ENCODE results near the gene POLR1E.

POLR1E gene, protein sequence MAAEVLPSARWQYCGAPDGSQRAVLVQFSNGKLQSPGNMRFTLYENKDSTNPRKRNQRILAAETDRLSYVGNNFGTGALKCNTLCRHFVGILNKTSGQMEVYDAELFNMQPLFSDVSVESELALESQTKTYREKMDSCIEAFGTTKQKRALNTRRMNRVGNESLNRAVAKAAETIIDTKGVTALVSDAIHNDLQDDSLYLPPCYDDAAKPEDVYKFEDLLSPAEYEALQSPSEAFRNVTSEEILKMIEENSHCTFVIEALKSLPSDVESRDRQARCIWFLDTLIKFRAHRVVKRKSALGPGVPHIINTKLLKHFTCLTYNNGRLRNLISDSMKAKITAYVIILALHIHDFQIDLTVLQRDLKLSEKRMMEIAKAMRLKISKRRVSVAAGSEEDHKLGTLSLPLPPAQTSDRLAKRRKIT

DNA sequence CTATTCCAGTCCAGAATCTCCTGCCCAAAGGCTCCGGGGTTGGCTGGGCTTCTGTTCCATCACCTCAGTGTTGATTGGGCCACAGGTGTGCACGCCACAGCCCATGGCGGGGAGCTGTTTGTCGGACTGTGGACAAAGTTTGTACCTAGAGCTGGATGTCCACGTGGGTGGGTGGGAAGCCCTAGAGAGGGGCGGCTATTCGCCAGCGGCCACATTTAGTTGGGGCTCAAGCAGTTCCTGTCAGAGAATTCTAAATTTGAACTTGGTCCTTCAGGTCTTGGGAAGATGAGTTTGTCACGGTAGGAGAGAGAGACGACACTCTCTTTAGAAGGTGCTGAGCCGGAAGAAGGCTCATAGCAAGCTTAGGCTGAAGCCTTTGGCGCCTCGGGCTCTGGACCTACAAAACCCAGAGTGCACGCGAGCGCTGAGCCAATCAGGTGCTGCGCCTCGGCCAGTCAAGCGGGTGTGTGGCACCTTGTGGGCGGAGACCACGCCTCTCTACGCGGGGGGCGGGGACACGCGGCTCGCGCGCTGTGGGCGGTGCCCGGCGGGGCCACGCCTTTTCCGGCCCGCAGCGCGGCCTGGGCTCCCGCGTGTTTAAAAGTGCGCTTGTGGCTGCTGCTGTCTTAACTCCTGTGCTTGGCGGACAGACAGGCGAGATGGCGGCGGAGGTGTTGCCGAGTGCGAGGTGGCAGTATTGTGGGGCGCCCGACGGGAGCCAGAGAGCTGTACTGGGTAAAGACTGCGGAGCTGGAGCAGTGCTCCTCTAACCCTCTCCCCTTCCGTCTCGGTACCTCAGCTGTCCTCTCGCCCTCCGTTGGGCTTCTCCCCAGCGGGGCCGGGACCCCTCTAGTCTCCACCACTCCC, at the start of gene POLR1E:
Gene POLR1E (plus strand): TSS at position 560 of the 867 bp plus-strand sequence. CDS start 100 bp downstream, at position 660.
- DNase-seq (ENCODE audit: low spot score) = peak; percentile 97

DNA sequence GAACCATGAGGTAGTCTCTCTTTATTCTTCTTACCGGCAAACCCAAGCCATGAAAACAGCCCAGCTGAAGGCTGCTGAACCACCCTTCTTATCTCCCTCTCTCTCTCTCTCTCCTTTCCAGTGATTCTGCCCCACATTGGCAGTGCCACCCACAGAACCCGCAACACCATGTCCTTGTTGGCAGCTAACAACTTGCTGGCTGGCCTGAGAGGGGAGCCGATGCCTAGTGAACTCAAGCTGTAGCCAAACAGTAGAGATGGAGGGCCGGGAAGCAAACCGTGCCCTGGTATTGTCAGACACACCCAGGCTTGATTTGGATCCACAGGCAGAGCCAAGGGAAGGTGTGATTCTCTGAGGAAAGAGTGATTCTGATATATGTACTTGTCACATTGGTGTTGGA, 49.2 kb upstream of the POLR1E start:
- DNase-seq (ENCODE audit: low spot score) = no peak

DNA sequence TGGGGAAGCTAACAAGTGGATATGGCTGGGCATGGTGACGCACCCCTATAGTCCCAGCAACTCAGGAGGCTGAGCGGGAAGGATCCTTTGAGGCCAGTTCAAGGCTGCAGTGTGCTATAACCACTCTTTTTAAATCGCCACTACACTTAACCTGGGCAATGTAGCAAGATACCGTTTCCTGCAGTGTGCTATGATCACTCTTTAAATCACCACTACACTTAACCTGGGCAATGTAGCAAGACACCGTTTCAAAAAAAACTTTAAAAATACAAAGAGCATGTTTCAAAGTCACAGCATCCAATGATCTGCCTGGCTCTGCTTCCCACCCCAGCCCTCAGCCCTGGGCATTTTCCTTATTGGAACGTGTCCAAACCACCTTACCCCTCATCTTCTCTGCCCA, 48.7 kb upstream of the POLR1E start:
- DNase-seq (ENCODE audit: low spot score) = no peak

DNA sequence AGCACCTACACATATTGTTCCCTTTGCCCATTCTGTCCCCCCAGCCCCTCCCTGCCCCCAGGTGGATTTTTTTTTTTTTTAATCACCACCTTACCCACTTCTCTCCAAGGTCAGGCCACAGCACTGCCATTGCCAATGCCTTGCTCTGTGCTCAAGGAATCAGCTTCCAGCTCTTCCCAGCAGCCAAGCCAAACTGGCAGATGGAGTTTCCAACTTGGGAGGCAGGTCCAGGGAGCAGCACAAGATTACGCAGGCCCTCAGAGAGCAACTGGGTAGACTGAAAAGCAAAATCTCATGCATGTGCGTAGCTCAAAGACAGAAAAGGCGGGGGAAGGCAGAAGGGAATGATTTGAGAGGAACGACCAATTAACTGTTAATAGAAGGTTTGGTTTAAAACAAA, 48.1 kb upstream of the POLR1E start:
- DNase-seq (ENCODE audit: low spot score) = no peak

DNA sequence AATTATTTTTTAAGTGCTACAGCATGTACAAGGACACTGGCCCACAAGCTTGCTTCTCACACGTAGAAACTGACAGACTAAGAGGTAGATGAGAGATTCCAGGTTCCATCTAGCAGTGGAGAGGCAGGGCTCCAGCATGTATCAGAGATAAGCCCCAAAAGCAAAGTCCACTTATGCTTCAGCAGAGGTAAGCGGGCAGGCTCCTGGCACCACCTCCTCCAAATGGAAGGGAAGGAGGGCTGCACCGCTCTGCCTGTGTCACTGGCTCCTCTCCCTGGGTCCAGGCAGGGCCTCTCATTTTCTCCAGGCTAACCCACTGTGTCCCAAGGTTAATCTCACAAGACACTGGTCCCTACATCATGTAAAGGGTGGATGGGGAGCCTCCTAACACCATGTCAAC, 47.4 kb upstream of the POLR1E start:
- DNase-seq (ENCODE audit: low spot score) = no peak

DNA sequence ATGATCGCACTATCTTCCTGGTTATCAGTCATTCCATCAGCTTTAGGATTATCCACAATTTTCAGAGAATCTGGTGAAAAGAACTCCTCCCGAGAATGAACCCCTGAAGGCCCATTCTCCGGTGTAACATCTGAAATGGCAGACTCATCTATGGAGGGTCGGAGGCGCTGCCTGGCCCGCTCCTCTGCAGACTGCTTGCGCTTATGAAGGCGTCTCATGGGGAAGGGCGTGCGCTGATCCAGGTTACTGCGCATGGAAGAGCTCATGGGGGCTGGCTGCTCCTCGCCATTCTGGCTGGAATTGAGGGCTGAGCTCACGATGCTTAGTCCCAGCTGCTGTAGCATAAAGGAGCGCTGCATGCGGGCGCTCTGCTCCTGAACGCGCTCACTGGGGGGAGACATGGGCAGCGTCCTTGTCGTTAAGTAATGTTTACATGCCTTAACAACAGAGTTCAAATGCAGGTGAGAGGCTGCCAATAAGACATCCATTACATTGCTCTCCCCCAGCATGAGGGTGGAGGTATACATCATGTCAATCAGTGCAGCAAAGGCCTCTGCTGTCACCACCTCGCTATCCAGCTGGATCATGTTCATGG, 43.9 kb upstream of the POLR1E start:
- DNase-seq (ENCODE audit: low spot score) = no peak

DNA sequence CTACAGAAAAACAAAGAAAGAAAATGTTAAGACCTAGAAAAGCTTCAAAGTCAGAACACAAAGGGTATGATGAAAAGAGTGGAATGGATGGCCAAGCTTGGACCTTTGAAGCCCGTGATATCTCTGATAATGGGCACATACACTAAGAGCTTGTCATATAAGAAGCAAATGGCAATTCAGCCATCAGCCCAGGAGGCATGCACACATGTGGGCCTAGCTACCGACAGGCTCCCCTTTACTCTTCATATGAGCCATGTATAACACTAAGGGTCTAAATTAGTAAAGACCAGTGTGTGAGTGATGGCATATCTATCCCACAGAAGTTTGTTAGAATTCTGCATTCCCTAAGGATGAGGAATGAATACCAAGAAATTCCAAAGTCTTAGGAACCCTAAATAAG, 43.2 kb upstream of the POLR1E start:
- DNase-seq (ENCODE audit: low spot score) = no peak

DNA sequence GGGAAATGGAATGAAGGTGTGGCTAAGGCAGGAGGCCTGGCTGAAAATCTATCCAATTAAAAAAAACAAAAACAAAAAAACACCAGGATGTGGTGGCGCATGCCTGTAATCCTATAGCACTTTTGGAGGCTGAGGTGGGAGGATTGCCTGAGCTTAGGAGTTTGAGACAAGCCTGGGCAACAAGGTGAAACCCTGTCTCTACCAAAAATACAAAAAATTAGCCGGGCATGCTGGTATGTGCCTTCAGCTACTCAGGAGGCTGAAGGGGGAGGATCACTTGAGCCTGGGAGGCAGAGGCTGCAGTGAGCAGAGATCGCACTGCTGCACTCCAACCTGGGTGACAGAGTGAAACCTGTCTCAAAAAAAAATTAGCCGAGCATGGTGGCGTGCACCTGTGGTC, 42.2 kb upstream of the POLR1E start:
- no peak for DNase-seq (ENCODE audit: low spot score)

DNA sequence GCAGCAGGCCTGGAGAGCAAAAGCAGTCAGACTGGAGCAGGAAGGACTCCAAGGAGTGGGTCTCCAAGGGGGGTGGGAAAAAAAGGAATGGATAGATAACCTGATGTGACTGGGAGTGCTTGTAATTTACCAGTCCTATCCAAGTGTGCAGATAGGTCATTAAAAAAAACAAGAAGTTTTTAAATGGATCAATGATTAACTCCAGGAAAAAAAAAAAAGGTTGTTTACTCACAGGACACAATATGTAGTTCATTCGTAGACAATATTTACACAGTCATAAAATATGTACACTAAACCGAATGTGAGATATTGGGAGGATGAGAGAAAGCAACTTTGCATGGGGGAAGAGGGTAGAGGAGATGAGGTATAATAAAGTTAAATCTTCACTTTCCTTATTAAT, 40.9 kb upstream of the POLR1E start:
- DNase-seq (ENCODE audit: low spot score) = no peak

DNA sequence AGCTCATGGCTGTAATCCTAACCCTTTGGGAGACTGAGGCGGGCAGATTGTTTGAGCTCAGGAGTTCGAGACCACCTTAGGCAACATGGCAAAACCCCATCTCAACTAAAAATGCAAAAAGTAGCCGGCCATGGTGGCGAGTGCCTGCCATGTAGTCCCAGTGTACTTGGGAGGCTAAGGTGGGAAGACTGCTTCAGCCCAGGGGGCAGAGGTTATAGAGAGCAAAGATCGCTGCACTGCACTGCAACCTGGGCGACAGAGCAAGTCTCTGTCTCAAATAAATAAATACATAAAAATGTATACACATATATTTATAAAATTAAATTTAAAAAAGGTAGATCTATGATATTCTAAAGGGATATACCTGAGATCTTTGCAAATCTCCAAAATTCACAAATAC, 39.9 kb upstream of the POLR1E start:
- no peak for DNase-seq (ENCODE audit: low spot score)

DNA sequence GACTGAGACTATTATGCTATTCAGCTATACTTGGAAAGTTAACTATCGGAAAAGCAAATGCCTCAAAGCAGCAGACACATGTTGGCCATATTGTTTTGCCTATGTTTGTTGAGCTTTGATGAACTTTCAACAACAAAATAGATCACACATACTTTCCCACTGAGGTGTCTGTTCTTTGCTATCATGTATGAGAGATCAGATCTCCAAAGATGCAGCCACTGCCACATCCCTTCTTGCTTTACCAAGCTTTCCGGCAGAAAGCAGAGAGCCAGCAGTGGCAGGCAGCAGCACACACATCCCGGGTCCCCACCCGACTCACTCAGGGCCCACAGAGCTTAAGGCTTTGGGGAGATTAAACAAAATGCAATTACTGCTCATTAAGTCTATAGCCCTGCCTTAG, 39.3 kb upstream of the POLR1E start:
- DNase-seq (ENCODE audit: low spot score) = no peak

DNA sequence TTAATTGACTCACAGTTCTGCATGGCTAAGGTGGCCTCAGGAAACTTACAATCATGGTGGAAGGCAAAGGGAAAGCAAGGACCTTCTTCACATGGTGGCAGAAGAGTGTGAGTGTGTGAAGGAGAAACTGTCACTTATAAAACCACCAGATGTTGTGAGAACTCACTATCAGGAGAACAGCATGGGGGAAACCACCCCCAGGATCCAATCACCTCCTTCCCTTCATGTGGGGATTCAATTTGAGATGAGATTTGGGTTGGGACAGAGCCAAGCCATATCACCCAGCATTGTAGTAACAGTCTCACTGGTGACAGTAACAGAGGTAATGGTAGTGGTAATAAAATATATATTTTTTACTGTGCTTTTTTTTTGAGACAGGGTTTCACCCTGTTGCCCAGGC, 38.6 kb upstream of the POLR1E start:
- DNase-seq (ENCODE audit: low spot score) = no peak

DNA sequence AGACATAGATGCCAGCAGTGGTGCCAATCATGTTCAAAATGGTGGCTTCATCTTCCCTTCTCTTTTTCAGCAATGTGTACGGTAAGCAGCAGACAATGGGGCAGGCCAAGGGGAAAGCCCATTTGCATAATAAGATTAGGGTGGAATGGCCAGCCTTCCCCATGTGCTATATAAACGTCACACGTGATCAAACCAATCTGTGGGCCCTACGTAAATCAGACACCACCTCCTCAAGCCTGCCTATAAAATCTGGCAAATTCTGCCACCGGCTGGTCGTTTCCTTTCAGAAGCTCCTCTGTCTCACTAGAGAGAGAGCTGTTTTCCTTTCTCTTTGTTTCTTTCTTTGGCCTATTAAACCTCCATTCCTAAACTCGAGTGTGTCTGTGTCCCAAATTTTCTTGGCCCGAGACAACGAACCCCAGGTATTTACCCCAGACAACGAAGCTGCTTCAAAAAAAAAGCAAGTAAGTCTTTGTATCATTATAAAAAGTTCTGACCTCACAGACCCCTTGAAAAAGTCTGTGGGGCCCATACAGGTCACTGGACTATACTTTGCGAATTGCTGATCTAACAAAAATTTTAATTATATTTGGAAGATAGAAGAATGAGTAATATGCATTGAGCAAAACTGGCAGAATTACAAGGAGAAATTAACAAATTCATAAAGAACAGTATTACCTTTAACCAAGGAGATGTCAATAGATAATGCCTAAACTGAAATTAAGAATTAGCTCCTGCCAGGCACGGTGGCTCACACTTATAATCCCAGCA, 35.7 kb upstream of the POLR1E start:
- DNase-seq (ENCODE audit: low spot score) = peak; percentile 78

DNA sequence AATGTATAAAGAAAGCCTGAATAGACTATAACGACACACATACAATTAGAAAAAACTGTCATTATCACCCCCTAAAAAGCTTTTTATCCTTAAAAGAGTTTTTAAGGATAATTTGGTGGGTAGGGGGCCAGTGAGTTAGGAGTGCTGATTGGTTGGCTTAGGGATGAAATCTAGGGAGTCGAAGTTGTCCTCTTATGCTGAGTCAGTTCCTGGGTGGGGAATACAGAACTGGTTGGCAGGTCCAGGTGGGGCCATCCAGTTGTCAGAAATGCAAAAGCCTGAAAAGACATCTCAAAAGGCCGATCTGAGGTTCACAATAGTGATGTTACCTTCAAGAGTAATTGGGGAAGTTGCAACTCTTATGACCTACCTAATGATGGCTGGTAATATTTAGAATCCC, 34.1 kb upstream of the POLR1E start:
- DNase-seq (ENCODE audit: low spot score) = no peak

DNA sequence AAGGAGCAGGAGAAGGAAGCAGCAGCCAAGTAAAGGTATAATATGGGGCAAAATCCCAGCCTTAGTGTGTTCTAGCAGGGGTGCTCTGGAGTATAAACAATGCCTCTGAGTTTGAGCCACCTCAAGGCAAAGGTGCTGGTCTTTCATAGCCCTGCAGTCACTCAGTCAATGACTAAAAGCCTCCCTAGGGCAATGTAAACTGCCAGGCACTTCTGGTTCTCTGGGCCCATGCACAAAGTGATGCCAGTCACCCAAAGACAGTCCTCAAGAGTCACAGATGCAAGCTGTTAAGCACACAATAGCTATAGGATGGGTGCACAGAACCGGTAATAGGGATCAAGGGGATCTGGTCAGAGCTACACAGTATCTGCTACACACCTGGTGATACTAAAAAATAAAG, 33.1 kb upstream of the POLR1E start:
- DNase-seq (ENCODE audit: low spot score) = no peak

DNA sequence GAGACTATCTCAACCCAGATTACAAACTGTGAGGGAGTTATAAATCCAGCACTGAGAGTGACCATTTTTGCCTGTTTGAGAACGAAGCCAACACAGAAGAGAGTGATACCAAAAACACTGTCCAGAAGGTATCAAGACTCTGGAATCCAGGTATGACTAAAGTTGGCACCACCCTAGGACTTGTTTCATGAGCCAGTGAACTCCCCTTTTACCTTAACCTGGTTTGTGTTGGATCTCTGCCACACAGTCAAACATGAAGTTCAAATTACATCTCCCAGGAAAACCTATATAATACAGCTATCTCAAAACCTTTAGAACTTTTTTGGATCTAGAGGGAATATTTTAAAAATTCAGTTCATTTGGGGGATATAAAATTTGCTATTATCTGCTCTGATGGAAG, 31.9 kb upstream of the POLR1E start:
- no peak for DNase-seq (ENCODE audit: low spot score)

DNA sequence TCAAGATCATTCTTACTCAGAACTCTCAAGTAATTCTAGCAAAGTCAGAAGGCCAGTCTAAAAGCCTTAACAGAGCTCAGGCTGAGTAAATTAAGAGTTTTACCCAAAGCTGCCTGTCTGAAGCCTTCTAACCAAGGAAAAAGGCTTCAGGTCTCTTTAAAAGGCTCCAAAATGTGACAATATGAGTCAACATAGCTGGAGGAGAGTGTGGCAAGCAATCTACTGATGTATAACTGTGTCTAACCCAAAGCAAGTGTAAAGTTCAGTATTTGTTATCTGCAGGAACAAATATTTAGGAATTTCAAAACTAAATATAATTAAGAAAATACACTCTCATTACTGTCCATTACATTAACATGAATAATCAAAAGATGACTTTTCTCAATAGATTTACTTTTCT, 31.5 kb upstream of the POLR1E start:
- DNase-seq (ENCODE audit: low spot score) = no peak

DNA sequence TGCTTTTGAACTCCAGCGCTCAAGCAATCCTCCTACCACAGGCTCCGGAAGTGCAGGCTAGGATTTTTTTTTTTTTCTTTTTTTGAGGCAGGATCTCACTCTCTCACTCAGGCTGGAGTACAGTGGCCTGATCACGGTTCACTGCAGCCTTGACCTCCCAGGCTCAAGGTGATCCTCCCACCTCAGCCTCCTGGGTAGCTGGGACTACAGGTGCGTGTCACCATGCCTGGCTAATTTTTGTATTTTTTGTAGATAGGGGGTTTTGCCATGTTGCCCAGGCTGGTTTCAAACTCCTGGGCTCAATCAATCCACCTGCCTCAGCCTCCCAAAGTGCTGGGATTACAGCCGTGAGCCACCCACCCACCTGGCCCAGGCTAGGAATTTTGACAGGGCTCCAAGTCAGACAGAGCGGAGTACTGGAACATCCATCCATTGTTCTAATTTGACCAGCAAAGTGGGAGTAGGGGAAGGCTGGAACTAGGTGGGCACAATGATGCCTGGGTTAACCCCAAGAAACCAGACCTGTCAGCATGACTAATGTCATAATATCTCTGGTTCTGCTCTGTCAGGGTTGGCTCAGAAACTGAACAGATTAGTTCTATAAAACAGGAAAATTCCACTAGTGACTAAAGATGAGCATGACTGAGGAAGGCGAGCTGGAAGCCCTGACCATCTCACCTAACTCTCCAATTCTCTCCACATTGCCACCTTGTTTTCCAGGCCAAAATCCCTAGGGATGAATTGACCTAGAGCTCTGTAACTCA, 29.7 kb upstream of the POLR1E start:
- no peak for DNase-seq (ENCODE audit: low spot score)

DNA sequence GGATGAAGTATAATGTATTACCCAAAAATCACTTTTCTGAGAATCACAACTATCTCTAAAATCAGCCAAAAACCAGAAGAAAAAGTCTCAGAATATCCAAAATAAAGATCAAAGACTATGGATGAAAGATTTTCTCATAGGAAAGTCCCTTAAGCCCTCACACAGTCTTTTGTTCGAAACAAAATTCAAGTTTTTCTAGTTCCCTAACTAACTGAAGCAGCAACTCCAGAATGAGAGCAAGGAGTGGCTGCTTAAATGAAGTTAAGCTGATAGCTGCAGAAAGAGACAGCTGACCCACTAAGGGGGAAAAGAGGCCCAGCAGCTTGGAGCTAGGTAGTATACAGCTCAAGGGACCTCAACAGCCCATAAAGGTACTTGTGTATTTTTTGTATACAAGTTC, 28.9 kb upstream of the POLR1E start:
- DNase-seq (ENCODE audit: low spot score) = no peak

DNA sequence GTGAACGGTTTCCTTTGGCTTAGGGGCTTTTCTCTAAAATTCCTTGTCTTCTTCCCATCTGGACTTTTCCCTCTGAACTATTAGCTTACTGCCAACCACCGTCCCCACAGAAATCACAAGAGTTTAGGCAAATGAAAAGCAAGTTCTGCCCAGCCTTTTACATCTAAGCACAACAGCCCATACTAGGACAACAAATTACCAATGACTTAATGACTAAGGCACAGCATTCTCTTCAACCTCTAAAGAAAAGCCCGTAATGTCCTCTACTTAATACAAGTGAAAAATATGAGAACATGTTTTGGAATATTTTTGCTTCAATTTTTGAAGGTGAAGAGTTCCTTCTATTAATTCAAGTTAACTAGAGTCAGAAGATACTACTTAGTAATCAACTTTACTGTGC, 21.7 kb upstream of the POLR1E start:
- DNase-seq (ENCODE audit: low spot score) = no peak
